HEK293 (cell line): ENCODE measurements around the gene ZNF22.

ENCODE experiments used
- CTCF ChIA-PET: fragments of 350-600 bp; formaldehyde crosslinking; extraction: SDS; loops from one replicate; lab custom pipeline; 2021; ENCODE audit warnings: antibody characterized with exemption; lab: Yijun Ruan, JAX
- POLR2A ChIA-PET: fragments of 300-600 bp; formaldehyde crosslinking; extraction: SDS; loops from one replicate; lab custom pipeline; 2020; ENCODE audit warnings: antibody characterized with exemption, inconsistent platforms; lab: Yijun Ruan, JAX
- H3K27ac ChIP-seq: fragments of 200-500 bp; sonication (Bioruptor generic); 2 replicates; pipeline ENCODE4 v1.5.1; 2014; ENCODE audit warnings: low read depth, low read length, control low read depth, inconsistent platforms; ENCODE audit errors: extremely low read depth
- H3K36me3 ChIP-seq, 2 experiments: fragments of 200-500 bp in 1 of 2; sonication (Bioruptor generic) in 1 of 2; 1 replicate in 1 of 2; 2 replicates in 1 of 2; pipeline ENCODE4 v1.5.1; 2014 to 2017; ENCODE audit warnings: inconsistent platforms in 2 of 2, low read length in 2 of 2; ENCODE audit not compliant: control insufficient read depth in 2 of 2, insufficient read depth in 1 of 2
- H3K4me1 ChIP-seq: fragments of 200-500 bp; sonication (Bioruptor generic); 2 replicates; pipeline ENCODE4 v1.5.1; 2014; ENCODE audit warnings: mild to moderate bottlenecking, low read length, inconsistent platforms; ENCODE audit not compliant: control insufficient read depth, insufficient read depth
- H3K4me3 ChIP-seq: 2 replicates; pipeline ENCODE4 v1.5.1; 2011; ENCODE audit warnings: low read depth, mild to moderate bottlenecking, control low read depth, low read length, moderate library complexity
- H3K9me3 ChIP-seq: fragments of 200-500 bp; sonication (Bioruptor generic); 2 replicates; pipeline ENCODE4 v1.5.1; 2014; ENCODE audit warnings: low read depth, low read length, inconsistent platforms; ENCODE audit not compliant: control insufficient read depth, insufficient read depth
- BCL11B ChIP-seq: fragments of 450-650 bp; formaldehyde crosslinking; IDR thresholded peaks from 2 replicates; pipeline ENCODE4 v1.5.1; 2016; ENCODE audit warnings: low read depth, missing biosample characterization, missing genetic modification characterization
- IKZF3 ChIP-seq: fragments of 450-650 bp; IDR thresholded peaks from 2 replicates; pipeline ENCODE4 v1.5.0; 2018; ENCODE audit warnings: missing biosample characterization, mild to moderate bottlenecking, missing genetic modification characterization, moderate library complexity
- RBAK ChIP-seq: fragments of 450-650 bp; formaldehyde crosslinking; IDR thresholded peaks from 2 replicates; pipeline ENCODE4 v1.5.1; 2016; ENCODE audit warnings: missing biosample characterization, missing genetic modification characterization
- TRIM28 ChIP-seq: IDR thresholded peaks from 2 replicates; pipeline ENCODE4 v1.6.1; 2011; ENCODE audit warnings: low read length, control low read depth, borderline replicate concordance
- ZBTB17 ChIP-seq: fragments of 450-650 bp; formaldehyde crosslinking; IDR thresholded peaks from 2 replicates; pipeline ENCODE4 v1.5.1; 2016; ENCODE audit warnings: missing biosample characterization, missing genetic modification characterization
- ZEB2 ChIP-seq: fragments of 450-650 bp; formaldehyde crosslinking; IDR thresholded peaks from 2 replicates; pipeline ENCODE4 v1.5.1; 2016; ENCODE audit warnings: missing biosample characterization, missing genetic modification characterization
- ZFHX2 ChIP-seq: fragments of 450-650 bp; formaldehyde crosslinking; conservative IDR thresholded peaks from 2 replicates; pipeline ENCODE4 v1.5.1; 2016; ENCODE audit warnings: missing biosample characterization, missing genetic modification characterization
- ZNF114 ChIP-seq: fragments of 450-650 bp; formaldehyde crosslinking; IDR thresholded peaks from 2 replicates; pipeline ENCODE4 v1.5.0; 2017; ENCODE audit warnings: missing biosample characterization, missing genetic modification characterization
- ZNF146 ChIP-seq: fragments of 450-650 bp; formaldehyde crosslinking; IDR thresholded peaks from 2 replicates; pipeline ENCODE4 v1.5.1; 2016; ENCODE audit warnings: missing biosample characterization, missing genetic modification characterization
- ZNF23 ChIP-seq: fragments of 450-650 bp; formaldehyde crosslinking; IDR thresholded peaks from 2 replicates; pipeline ENCODE4 v1.5.1; 2016; ENCODE audit warnings: missing biosample characterization, missing genetic modification characterization, borderline replicate concordance
- ZNF280D ChIP-seq: fragments of 450-650 bp; formaldehyde crosslinking; IDR thresholded peaks from 2 replicates; pipeline ENCODE4 v1.5.1; 2016; ENCODE audit warnings: missing biosample characterization, missing genetic modification characterization
- ZNF350 ChIP-seq: fragments of 450-650 bp; formaldehyde crosslinking; IDR thresholded peaks from 2 replicates; pipeline ENCODE4 v1.5.0; 2017; ENCODE audit warnings: missing biosample characterization, mild to moderate bottlenecking, missing genetic modification characterization
- ZNF416 ChIP-seq: fragments of 450-650 bp; formaldehyde crosslinking; IDR thresholded peaks from 2 replicates; pipeline ENCODE4 v1.5.1; 2016; ENCODE audit warnings: missing biosample characterization, missing genetic modification characterization
- ZNF449 ChIP-seq: fragments of 450-650 bp; formaldehyde crosslinking; IDR thresholded peaks from 2 replicates; pipeline ENCODE4 v1.5.1; 2017; ENCODE audit warnings: missing biosample characterization, mild to moderate bottlenecking, missing genetic modification characterization, moderate library complexity
- ZNF555 ChIP-seq: fragments of 450-650 bp; formaldehyde crosslinking; conservative IDR thresholded peaks from 2 replicates; pipeline ENCODE4 v1.5.1; 2017; ENCODE audit warnings: missing biosample characterization, mild to moderate bottlenecking, missing genetic modification characterization, inconsistent platforms
- ZNF664 ChIP-seq: fragments of 450-650 bp; formaldehyde crosslinking; IDR thresholded peaks from 2 replicates; pipeline ENCODE4 v1.5.1; 2016; ENCODE audit warnings: missing biosample characterization, missing genetic modification characterization
- ZSCAN16 ChIP-seq: fragments of 450-650 bp; formaldehyde crosslinking; IDR thresholded peaks from 2 replicates; pipeline ENCODE4 v1.5.1; 2016; ENCODE audit warnings: missing biosample characterization, missing genetic modification characterization
- TF ChIP-seq, protein P1 (sequence below): fragments of 450-650 bp; formaldehyde crosslinking; IDR thresholded peaks from 2 replicates; pipeline ENCODE4 v1.5.1; 2016; ENCODE audit warnings: missing biosample characterization, missing genetic modification characterization
- TF ChIP-seq, protein P2 (sequence below): fragments of 450-650 bp; formaldehyde crosslinking; IDR thresholded peaks from 2 replicates; pipeline ENCODE4; 2016; ENCODE audit warnings: missing biosample characterization, missing genetic modification characterization

ZNF22 gene

DNA sequence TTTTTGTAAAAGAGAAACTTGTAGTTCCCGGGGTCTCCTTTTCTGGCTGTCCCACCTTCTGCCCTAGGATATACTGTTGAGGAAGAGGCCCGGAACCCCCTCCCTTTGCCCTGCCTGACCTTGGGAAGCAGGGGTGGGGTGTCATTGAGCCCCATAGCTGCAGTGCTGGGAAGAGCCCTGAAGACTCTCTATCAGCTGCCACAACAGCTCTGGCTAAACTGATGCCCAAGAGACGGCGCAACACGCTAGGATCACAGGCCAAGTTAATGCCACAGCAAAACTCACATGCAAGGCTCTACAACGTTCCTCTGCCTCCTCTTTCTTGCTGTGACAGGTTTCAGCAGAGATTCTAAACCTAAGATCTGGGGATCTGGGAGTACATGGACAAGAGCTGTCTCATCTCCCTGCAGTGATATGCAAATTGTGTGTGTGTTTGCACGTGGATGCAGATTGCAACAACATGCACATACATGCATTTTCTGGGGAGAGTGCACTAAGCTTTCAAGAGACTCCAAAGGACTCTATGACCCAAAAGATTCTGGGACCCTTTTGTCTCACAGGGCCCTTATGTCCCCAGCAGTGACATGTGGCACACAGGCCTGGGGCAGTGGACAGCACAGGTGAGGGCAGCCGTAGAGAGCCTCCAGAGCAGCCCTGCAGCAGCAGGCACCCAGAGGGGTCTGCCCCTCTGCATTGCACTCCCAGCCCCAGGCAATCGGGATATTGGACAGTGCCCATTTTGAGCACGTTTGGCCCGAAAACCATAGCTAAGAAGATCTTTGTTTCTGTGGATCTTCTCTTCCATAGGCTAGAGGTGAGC lies 38.6 kb upstream of the ZNF22 start:
- CTCF ChIA-PET, result interaction anchor here (1.1 to 1.6 kb wide), 3 partner anchors 12 to 33 kb away, joined by 4 to 5 read pairs (median 4); no protein-coding TSS in a partner anchor

GRCh38 chr10:44962870-44963738 lies 37.6 kb upstream of the ZNF22 start:
- ChIA-PET CTCF (interaction anchor here (0.8 to 1.6 kb wide), 9 partner anchors 9 to 45 kb away, joined by 3 to 6 read pairs (median 4); no protein-coding TSS in a partner anchor), POLR2A (interaction anchor here (1.4 to 3.8 kb wide), 3 partner anchors 10 to 15 kb away, joined by 3 to 12 read pairs (median 5); partner anchors contain the start of gene DEPP1)
- H3K36me3 ChIP-seq, result no peaks in the 10 kb centered on the region
- no peaks in the 10 kb centered on the region for H3K9me3 ChIP-seq
- H3K27ac ChIP-seq, result no peak overlapping the region
- TF ChIP-seq, protein P1, sequence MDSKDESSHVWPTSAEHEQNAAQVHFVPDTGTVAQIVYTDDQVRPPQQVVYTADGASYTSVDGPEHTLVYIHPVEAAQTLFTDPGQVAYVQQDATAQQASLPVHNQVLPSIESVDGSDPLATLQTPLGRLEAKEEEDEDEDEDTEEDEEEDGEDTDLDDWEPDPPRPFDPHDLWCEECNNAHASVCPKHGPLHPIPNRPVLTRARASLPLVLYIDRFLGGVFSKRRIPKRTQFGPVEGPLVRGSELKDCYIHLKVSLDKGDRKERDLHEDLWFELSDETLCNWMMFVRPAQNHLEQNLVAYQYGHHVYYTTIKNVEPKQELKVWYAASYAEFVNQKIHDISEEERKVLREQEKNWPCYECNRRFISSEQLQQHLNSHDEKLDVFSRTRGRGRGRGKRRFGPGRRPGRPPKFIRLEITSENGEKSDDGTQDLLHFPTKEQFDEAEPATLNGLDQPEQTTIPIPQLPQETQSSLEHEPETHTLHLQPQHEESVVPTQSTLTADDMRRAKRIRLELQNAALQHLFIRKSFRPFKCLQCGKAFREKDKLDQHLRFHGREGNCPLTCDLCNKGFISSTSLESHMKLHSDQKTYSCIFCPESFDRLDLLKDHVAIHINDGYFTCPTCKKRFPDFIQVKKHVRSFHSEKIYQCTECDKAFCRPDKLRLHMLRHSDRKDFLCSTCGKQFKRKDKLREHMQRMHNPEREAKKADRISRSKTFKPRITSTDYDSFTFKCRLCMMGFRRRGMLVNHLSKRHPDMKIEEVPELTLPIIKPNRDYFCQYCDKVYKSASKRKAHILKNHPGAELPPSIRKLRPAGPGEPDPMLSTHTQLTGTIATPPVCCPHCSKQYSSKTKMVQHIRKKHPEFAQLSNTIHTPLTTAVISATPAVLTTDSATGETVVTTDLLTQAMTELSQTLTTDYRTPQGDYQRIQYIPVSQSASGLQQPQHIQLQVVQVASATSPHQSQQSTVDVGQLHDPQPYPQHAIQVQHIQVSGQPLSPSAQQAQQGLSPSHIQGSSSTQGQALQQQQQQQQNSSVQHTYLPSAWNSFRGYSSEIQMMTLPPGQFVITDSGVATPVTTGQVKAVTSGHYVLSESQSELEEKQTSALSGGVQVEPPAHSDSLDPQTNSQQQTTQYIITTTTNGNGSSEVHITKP (tag by site-specific recombination), result peak; percentile 72
- no peak for TF ChIP-seq IKZF3 (tag by site-specific recombination)
- H3K4me3 ChIP-seq, result no peak overlapping the region
- H3K4me1 ChIP-seq, result peaks cover 10% of the 10 kb centered on the region; the same call in 1 of the 2 replicates

More for the DNA sequence above, 38.6 kb upstream of the ZNF22 start:
- no peaks in the 10 kb centered on the region for H3K36me3 ChIP-seq
- peaks cover 10% of the 10 kb centered on the region; the same call in 1 of the 2 replicates for H3K4me1 ChIP-seq
- no peak overlapping the region for H3K4me3 ChIP-seq
- TF ChIP-seq ZNF350 (no peak), ZNF23 (tag by site-specific recombination) (no peak), ZNF555 (tag by site-specific recombination) (no peak), ZNF664 (tag by site-specific recombination) (no peak), ZEB2 (tag by site-specific recombination) (no peak), RBAK (tag by site-specific recombination) (no peak), ZBTB17 (tag by site-specific recombination) (no peak), ZSCAN16 (tag by site-specific recombination) (no peak), ZNF416 (no peak), TRIM28 (no peak), ZFHX2 (tag by site-specific recombination) (no peak), ZNF146 (no peak), ZNF114 (tag by site-specific recombination) (no peak), ZNF280D (tag by site-specific recombination) (no peak), BCL11B (no peak), ZNF449 (tag by site-specific recombination) (no peak)
- TF ChIP-seq, protein P2, sequence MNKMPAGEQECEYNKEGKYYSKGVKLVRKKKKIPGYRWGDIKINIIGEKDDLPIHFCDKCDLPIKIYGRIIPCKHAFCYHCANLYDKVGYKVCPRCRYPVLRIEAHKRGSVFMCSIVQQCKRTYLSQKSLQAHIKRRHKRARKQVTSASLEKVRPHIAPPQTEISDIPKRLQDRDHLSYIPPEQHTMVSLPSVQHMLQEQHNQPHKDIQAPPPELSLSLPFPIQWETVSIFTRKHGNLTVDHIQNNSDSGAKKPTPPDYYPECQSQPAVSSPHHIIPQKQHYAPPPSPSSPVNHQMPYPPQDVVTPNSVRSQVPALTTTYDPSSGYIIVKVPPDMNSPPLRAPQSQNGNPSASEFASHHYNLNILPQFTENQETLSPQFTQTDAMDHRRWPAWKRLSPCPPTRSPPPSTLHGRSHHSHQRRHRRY, result no peak
- POLR2A ChIA-PET, result interaction anchor here (1.4 to 3.8 kb wide), 3 partner anchors 9 to 16 kb away, joined by 3 to 12 read pairs (median 5); partner anchors contain the start of gene DEPP1
- no peak overlapping the region for H3K27ac ChIP-seq
- no peaks in the 10 kb centered on the region for H3K9me3 ChIP-seq
